KMS-11 (cell line): ENCODE results near the gene TMOD1.

Experiments used
- H2AFZ ChIP-seq: fragments of 200-600 bp; sonication (generic); 2 replicates; pipeline ENCODE4 v1.6.1; 2016; ENCODE audit warnings: antibody characterized with exemption, mixed run types, low read depth
- H3K27ac ChIP-seq: fragments of 200-600 bp; sonication (generic); 2 replicates; pipeline ENCODE4 v1.6.1; 2016; ENCODE audit warnings: mild to moderate bottlenecking, mixed run types
- H3K27me3 ChIP-seq: fragments of 200-600 bp; sonication (generic); 2 replicates; pipeline ENCODE4 v1.6.1; 2017; ENCODE audit warnings: mild to moderate bottlenecking, low read depth, mixed run types, moderate library complexity; ENCODE audit not compliant: insufficient read depth
- H3K36me3 ChIP-seq: fragments of 200-600 bp; sonication (generic); 2 replicates; pipeline ENCODE4 v1.6.1; 2017; ENCODE audit warnings: mild to moderate bottlenecking, mixed run types; ENCODE audit not compliant: insufficient read depth
- H3K4me1 ChIP-seq: fragments of 200-600 bp; sonication (generic); 2 replicates; pipeline ENCODE4 v1.6.1; 2016; ENCODE audit warnings: mild to moderate bottlenecking, low read depth, mixed run types; ENCODE audit not compliant: poor library complexity, severe bottlenecking
- H3K4me2 ChIP-seq: fragments of 200-600 bp; sonication (generic); 2 replicates; pipeline ENCODE4 v1.7.0; 2016; ENCODE audit warnings: mild to moderate bottlenecking, mixed run types
- H3K4me3 ChIP-seq: fragments of 200-600 bp; sonication (generic); IDR thresholded peaks from 2 replicates; pipeline ENCODE4 v1.6.1; 2017; ENCODE audit warnings: low read depth, low read length, mixed read lengths; ENCODE audit not compliant: insufficient read depth
- H3K79me2 ChIP-seq: fragments of 200-600 bp; sonication (generic); 2 replicates; pipeline ENCODE4 v1.6.1; 2016; ENCODE audit warnings: low read depth, mixed run types; ENCODE audit not compliant: insufficient read depth
- H3K9ac ChIP-seq: fragments of 200-600 bp; sonication (generic); 2 replicates; pipeline ENCODE4 v1.6.1; 2016; ENCODE audit warnings: mild to moderate bottlenecking, mixed run types
- H4K20me1 ChIP-seq: fragments of 200-600 bp; sonication (generic); 2 replicates; pipeline ENCODE4 v1.6.1; 2016; ENCODE audit warnings: mild to moderate bottlenecking, mixed run types; ENCODE audit not compliant: insufficient read depth
- TF ChIP-seq, protein P1 (sequence below): fragments of 200-600 bp; sonication (generic); conservative IDR thresholded peaks from 2 replicates; pipeline ENCODE4 v1.6.1; 2017; ENCODE audit warnings: low read depth, mild to moderate bottlenecking, antibody characterized with exemption, low read length, moderate library complexity, mixed read lengths

The TMOD1 gene

DNA sequence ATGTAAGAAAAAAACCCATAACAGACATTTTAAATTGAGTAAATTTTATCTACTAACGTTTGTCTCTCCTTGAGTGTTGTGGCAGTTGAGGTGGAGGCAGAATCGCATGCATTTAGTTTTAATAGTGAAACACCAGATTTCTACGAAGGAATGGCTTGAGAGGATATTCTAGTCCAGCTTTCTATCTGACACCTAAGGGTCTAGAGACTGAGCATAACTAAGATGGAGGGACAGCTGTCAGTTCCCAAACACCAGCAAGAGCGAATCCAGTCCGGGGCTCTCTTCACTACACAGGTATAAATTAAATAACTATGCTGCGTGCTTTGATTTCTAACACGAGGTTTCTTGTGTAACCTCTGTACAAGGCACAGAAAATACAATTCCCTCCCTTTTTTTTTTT is 133.6 kb downstream of the TMOD1 start:
- peak overlapping the region; percentile 87 for H3K4me2 ChIP-seq
- peak overlapping the region; percentile 90; the same call in 1 of the 2 replicates for H3K9ac ChIP-seq
- 0 out of 2 replicates have a peak, but pooled peaks cover 12% of the 10 kb centered on the region for H4K20me1 ChIP-seq
- no peaks in the 10 kb centered on the region for H3K27me3 ChIP-seq
- H3K4me3 ChIP-seq: no peak overlapping the region
- peak overlapping the region; percentile 93; the same call in 1 of the 2 replicates for H3K27ac ChIP-seq
- peaks cover 34% of the 10 kb centered on the region for H3K4me1 ChIP-seq
- H2AFZ ChIP-seq: no peak overlapping the region
- TF ChIP-seq, protein P1, sequence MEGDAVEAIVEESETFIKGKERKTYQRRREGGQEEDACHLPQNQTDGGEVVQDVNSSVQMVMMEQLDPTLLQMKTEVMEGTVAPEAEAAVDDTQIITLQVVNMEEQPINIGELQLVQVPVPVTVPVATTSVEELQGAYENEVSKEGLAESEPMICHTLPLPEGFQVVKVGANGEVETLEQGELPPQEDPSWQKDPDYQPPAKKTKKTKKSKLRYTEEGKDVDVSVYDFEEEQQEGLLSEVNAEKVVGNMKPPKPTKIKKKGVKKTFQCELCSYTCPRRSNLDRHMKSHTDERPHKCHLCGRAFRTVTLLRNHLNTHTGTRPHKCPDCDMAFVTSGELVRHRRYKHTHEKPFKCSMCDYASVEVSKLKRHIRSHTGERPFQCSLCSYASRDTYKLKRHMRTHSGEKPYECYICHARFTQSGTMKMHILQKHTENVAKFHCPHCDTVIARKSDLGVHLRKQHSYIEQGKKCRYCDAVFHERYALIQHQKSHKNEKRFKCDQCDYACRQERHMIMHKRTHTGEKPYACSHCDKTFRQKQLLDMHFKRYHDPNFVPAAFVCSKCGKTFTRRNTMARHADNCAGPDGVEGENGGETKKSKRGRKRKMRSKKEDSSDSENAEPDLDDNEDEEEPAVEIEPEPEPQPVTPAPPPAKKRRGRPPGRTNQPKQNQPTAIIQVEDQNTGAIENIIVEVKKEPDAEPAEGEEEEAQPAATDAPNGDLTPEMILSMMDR: no peak
- no peaks in the 10 kb centered on the region for H3K36me3 ChIP-seq
- H3K79me2 ChIP-seq: peaks cover 87% of the 10 kb centered on the region

DNA sequence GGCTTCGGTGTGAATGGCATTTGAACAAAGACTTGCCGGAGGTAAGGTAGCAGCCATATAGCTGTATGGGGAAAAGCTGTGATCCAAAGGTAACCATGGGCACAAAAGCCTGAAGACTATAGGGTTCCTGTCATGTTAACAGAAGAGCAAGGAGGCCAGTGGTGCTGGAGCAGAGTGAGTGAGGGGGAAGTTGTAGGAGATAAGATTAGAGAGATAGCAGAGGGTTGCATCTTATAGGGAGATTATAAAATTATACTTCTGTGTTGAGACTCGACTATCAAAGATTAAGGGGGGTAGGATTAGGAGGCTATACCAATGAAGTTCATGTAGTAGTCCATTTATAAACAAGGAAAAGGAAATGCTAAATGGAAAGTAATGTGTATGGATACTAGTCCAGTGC is 135.4 kb downstream of the TMOD1 start:
- H4K20me1 ChIP-seq: peaks cover 19% of the 10 kb centered on the region; the same call in 1 of the 2 replicates
- TF ChIP-seq, protein P1: no peak
- H3K9ac ChIP-seq: no peak overlapping the region
- no peak overlapping the region for H3K4me3 ChIP-seq
- H3K4me2 ChIP-seq: no peak overlapping the region
- peaks cover 27% of the 10 kb centered on the region for H3K4me1 ChIP-seq
- H3K27ac ChIP-seq: no peak overlapping the region
- H3K36me3 ChIP-seq: no peaks in the 10 kb centered on the region; the same call in 1 of the 2 replicates
- H3K27me3 ChIP-seq: no peaks in the 10 kb centered on the region
- H3K79me2 ChIP-seq: peaks cover 77% of the 10 kb centered on the region
- no peak overlapping the region for H2AFZ ChIP-seq

DNA sequence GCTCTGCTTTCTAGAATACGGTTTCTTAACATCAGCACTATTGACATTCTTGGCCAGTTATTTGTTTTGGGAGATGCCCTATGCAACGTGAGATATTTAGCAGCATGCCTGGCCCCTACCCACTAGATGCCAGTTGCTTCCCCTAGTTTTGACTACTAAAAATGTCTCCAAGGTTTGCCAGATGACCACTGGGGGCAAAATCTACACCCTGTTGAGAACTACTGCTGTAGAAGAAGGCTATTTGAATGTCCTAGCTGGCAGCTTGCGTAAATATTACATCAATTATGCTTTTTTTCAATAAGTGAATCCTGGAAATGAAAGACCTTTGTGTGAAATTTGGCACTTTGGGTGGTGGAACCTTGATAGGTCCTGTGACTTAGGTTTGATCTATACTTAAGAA is 137.2 kb downstream of the TMOD1 start:
- Histone ChIP-seq H3K36me3 (no peaks in the 10 kb centered on the region; the same call in 1 of the 2 replicates), H3K27me3 (no peaks in the 10 kb centered on the region), H3K4me1 (peaks cover 24% of the 10 kb centered on the region), H3K9ac (no peak overlapping the region), H3K4me2 (no peak overlapping the region), H3K79me2 (peaks cover 69% of the 10 kb centered on the region), H2AFZ (no peak overlapping the region), H3K4me3 (no peak overlapping the region), H3K27ac (no peak overlapping the region), H4K20me1 (peaks cover 19% of the 10 kb centered on the region; the same call in 1 of the 2 replicates)
- TF ChIP-seq, protein P1: 0 out of 2 replicates have a peak, but pooled peaks have one; percentile 16

DNA sequence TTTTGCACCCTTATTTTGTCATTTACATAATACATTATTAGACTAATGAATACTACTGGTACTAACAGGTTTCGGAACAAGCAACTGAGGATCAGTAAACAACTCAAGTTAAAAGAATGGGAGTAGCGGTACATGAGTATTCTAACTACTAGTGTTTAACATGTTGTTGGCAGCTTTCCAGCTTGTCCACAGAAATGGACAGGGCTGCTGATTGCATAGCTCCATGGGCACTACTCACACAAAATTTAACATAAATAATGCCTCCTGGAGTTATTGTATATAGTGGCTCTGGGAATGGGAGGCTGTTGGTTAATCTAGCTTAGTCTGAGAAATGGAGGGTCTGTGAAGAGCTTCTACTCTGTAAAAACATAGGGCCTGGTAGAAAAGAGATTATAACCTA is 138.9 kb downstream of the TMOD1 start:
- Histone ChIP-seq H3K4me2 (no peak overlapping the region), H3K36me3 (no peaks in the 10 kb centered on the region; the same call in 1 of the 2 replicates), H3K4me3 (no peak overlapping the region), H3K79me2 (peaks cover 52% of the 10 kb centered on the region), H4K20me1 (peaks cover 19% of the 10 kb centered on the region; the same call in 1 of the 2 replicates), H3K27me3 (no peaks in the 10 kb centered on the region), H3K9ac (no peak overlapping the region), H3K27ac (no peak overlapping the region), H3K4me1 (peaks cover 17% of the 10 kb centered on the region), H2AFZ (no peak overlapping the region)
- TF ChIP-seq, protein P1: no peak
